VCaP (cell line): ENCODE data around the gene CPB1.

Experiments used
- H3K27ac ChIP-seq: fragments of 450-650 bp; 2 replicates; pipeline ENCODE4 v1.5.1; 2017
- TF ChIP-seq, protein P1 (sequence below): fragments of 450-650 bp; conservative IDR thresholded peaks from 2 replicates; pipeline ENCODE4 v1.5.1; 2017; ENCODE audit warnings: mild to moderate bottlenecking, moderate library complexity

The CPB1 gene

DNA sequence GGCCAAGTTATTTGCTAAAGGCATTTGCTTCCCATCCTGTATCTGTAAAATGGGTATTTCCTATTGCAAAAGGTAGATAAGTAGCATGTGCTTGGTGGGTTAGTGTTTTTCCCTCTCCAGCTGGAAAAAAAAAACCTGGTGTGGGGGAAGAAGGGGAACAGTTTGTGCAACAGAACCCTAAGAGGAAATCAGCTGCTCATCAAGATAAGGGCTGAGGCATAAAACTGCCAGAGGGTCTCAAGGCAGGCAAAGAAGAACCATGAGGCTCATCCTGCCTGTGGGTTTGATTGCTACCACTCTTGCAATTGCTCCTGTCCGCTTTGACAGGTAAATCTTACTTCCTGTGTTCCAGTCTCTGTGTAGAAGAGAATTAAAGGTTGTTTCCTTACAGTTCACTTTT lies 37.4 kb downstream of the CPB1 start, which contains the start of gene CPA3:
Gene CPA3, plus strand, starts transcription at position 248 of the 400 bp plus-strand sequence. Its CDS starts 12 bp downstream, at position 260.
- TF ChIP-seq, protein P1, sequence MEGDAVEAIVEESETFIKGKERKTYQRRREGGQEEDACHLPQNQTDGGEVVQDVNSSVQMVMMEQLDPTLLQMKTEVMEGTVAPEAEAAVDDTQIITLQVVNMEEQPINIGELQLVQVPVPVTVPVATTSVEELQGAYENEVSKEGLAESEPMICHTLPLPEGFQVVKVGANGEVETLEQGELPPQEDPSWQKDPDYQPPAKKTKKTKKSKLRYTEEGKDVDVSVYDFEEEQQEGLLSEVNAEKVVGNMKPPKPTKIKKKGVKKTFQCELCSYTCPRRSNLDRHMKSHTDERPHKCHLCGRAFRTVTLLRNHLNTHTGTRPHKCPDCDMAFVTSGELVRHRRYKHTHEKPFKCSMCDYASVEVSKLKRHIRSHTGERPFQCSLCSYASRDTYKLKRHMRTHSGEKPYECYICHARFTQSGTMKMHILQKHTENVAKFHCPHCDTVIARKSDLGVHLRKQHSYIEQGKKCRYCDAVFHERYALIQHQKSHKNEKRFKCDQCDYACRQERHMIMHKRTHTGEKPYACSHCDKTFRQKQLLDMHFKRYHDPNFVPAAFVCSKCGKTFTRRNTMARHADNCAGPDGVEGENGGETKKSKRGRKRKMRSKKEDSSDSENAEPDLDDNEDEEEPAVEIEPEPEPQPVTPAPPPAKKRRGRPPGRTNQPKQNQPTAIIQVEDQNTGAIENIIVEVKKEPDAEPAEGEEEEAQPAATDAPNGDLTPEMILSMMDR: no peak
- no peak within 1 kb of the TSS for H3K27ac ChIP-seq

DNA sequence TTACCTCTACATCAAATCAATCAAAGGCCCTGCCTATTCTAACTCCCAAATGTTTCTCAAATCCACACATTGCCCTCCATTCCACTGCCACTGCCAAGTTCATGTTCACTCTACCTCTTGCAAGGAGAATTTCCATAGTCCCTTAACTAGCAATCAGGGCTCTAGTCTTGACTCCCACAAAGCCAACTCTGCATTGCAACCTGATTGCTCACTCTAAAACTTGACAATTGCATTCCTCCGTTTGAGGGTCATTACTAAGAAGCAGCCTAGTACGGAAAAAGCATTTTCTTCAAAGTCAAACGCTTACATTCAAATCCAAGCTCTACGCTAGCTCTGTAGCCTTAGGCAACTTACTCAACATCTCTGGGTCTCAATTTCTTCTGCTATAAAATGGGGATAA lies 38.6 kb downstream of the CPB1 start:
- TF ChIP-seq, protein P1: no peak
- no peak overlapping the region for H3K27ac ChIP-seq

DNA sequence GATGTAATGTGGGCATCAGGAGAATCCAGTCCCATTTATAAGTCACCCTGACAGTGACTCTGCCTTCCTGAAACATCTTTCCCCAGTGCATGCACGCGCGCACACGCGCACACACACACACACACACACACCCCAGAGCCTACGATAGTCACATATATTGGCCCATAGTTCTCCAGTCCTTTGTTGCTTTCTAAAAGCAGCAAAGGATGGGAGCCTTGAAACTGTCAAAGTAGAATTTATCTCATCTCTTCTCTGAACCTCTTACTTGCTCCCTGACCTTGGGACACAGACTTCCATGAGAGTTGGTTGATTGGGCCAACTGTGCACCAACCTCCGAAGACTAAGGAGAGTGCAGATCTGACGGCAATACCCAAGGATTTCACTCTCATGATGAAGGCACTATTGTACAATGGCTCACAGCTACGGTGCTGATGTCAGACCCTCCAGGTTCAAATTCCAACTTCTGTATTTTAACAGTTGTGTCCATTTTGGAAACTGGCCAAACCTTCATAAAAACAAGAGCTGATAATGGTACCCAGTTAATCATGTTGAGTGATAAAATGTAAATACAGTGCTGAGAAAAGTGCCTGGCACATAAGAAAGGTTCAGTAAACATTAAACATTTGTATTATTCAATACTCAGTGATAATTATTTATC lies 45.8 kb downstream of the CPB1 start:
- TF ChIP-seq, protein P1: no peak
- no peak overlapping the region for H3K27ac ChIP-seq

DNA sequence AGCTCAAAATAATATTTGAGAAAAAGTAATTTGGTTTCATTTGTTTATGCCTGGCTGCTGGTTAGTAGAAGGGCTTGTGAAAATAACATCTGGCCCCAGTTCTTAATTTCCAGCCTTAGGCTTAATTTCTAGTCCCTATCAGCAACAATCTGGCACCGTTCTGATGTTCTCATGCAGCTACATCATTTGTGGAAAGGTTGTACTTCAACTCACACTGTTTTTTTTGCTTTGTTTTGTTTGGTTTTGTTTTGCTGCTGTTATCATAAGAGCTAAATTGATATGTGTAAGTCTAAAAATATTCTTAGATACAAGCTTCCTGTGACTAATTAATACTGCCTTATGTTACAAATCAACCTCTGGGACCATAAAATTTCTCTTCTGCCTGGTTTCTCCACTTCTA lies 46.4 kb downstream of the CPB1 start:
- TF ChIP-seq, protein P1: no peak
- H3K27ac ChIP-seq: no peak overlapping the region

DNA sequence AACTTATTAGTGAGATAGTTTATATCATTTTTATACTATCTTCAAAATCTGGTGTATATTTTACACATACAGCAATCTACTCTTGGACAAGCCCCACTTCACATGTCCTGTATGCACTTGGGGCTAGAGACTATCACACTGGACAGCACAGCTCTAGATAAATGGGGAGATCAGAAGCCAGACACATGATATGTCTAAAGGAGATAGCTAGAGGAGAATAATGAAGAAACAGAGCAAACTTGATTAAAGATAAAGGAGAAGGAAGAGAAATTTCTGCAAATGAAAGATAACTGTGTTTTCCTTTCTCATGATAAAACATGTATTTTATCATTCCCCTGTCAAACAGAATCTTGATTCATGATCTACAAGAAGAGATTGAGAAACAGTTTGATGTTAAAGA lies 50.5 kb downstream of the CPB1 start:
- no peak overlapping the region for H3K27ac ChIP-seq
- TF ChIP-seq, protein P1: no peak

DNA sequence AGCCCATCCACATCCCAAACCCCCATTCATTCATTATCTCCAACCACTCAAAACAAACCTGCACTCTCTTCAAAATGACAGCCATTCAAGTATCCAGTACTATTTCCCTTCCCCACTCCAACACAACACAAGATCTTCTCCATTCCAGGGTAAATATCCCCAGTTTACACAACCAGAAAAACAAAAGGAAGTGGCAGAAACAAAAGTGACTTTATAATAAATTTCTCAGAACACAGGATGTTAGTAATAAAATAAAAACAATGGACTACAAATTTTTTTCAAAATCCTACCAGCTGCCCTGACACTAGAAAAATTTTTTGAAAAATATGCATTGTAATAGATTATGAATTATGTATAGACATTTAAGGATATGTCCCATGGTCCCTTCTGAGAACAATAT lies 51.6 kb downstream of the CPB1 start:
- no peak overlapping the region for H3K27ac ChIP-seq
- TF ChIP-seq, protein P1: no peak

DNA sequence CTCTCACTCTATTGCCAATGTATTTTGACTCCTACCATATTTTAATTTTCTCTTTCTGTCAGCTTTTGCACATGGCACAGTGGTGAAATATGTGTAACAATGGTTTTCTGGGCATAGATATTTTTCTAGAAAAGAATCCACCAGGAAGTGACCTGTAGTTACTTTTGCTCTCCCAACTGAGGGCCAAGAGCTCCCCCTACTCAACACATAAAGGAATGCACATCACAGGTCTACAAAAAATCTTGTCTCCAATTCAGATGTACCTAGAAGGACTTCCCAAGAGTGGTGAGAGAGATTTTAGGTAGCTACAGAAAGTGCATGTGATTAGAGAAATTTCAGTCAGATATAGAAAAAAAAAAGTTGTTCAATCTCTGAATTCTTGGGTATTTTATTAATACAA lies 53.1 kb downstream of the CPB1 start:
- H3K27ac ChIP-seq: no peak overlapping the region
- TF ChIP-seq, protein P1: peak; percentile 60
